Fibroblast of villous mesenchyme (primary cell): ENCODE data around the gene HIC1. TPM values are rescaled to one million over a fixed set of nuclear protein-coding genes. Genes with fewer than 3 reads are reported as not detected.
A peak's percentile ranks its signal among the peaks of the same experiment; 100 is the strongest.

ENCODE experiments used
- DNase-seq: peaks from one replicate; pipeline ENCODE4 v3.0.0-alpha.2; 2010; ENCODE audit warnings: low read depth
- H3K4me3 ChIP-seq: 2 replicates; pipeline ENCODE4 v1.5.1; 2011; ENCODE audit warnings: low read depth, mild to moderate bottlenecking, low read length
- CTCF ChIP-seq: IDR thresholded peaks from 2 replicates; pipeline ENCODE4 v1.5.1; 2012; ENCODE audit warnings: low read depth, mild to moderate bottlenecking, low read length; ENCODE audit not compliant: insufficient read depth
- total RNA-seq: library from RNA; depleted of rRNA; stranded (reverse); fragments of >200 nt; gene quantifications from 2 replicates; pipeline ENCODE4 v1.2.3, GENCODE V29; 2012

Gene HIC1
- total RNA-seq, 1 donor = 81.6 TPM

- DNase-seq = peak; percentile 82
- TF ChIP-seq CTCF = peak; percentile 64
- peak overlapping the region; percentile 68 for H3K4me3 ChIP-seq
Measured at GRCh38 chr17:2053380-2054261, 1.3 kb upstream of the HIC1 start.

GRCh38 chr17:2054262-2054511, 716 bp upstream of the HIC1 start:
- peak overlapping the region; percentile 68 for H3K4me3 ChIP-seq
- TF ChIP-seq CTCF = no peak
- DNase-seq = no peak

- peak; percentile 52 for DNase-seq
Measured at GRCh38 chr17:2055292-2056205, 646 bp downstream of the HIC1 start.

GRCh38 chr17:2056206-2057174, 1.6 kb downstream of the HIC1 start:
- no peak for TF ChIP-seq CTCF
- DNase-seq = peak; percentile 53
- peak overlapping the region; percentile 68 for H3K4me3 ChIP-seq

More at GRCh38 chr17:2055292-2056205, 646 bp downstream of the HIC1 start:
- TF ChIP-seq CTCF = no peak
- H3K4me3 ChIP-seq = peak overlapping the region; percentile 68

GRCh38 chr17:2057175-2057759, 2.4 kb downstream of the HIC1 start:
- peak overlapping the region; percentile 12 for H3K4me3 ChIP-seq
- no peak for DNase-seq

More at GRCh38 chr17:2057175-2057759, 2.4 kb downstream of the HIC1 start:
- TF ChIP-seq CTCF = no peak
